KMS-11 (cell line): Measurements from ENCODE around the gene DNAJC1.
"Not testable (repeated sequence)": the region's sequence is repeated elsewhere in the genome, so short reads cannot be mapped to it uniquely, and the experiment has no call there.

ENCODE experiments used
- H2AFZ ChIP-seq: fragments of 200-600 bp; sonication (generic); 2 replicates; pipeline ENCODE4 v1.6.1; 2016; ENCODE audit warnings: antibody characterized with exemption, mixed run types, low read depth
- H3K27ac ChIP-seq: fragments of 200-600 bp; sonication (generic); 2 replicates; pipeline ENCODE4 v1.6.1; 2016; ENCODE audit warnings: mild to moderate bottlenecking, mixed run types
- H3K27me3 ChIP-seq: fragments of 200-600 bp; sonication (generic); 2 replicates; pipeline ENCODE4 v1.6.1; 2017; ENCODE audit warnings: mild to moderate bottlenecking, low read depth, mixed run types, moderate library complexity; ENCODE audit not compliant: insufficient read depth
- H3K36me3 ChIP-seq: fragments of 200-600 bp; sonication (generic); 2 replicates; pipeline ENCODE4 v1.6.1; 2017; ENCODE audit warnings: mild to moderate bottlenecking, mixed run types; ENCODE audit not compliant: insufficient read depth
- H3K4me1 ChIP-seq: fragments of 200-600 bp; sonication (generic); 2 replicates; pipeline ENCODE4 v1.6.1; 2016; ENCODE audit warnings: mild to moderate bottlenecking, low read depth, mixed run types; ENCODE audit not compliant: poor library complexity, severe bottlenecking
- H3K4me2 ChIP-seq: fragments of 200-600 bp; sonication (generic); 2 replicates; pipeline ENCODE4 v1.7.0; 2016; ENCODE audit warnings: mild to moderate bottlenecking, mixed run types
- H3K4me3 ChIP-seq: fragments of 200-600 bp; sonication (generic); IDR thresholded peaks from 2 replicates; pipeline ENCODE4 v1.6.1; 2017; ENCODE audit warnings: low read depth, low read length, mixed read lengths; ENCODE audit not compliant: insufficient read depth
- H3K79me2 ChIP-seq: fragments of 200-600 bp; sonication (generic); 2 replicates; pipeline ENCODE4 v1.6.1; 2016; ENCODE audit warnings: low read depth, mixed run types; ENCODE audit not compliant: insufficient read depth
- H3K9ac ChIP-seq: fragments of 200-600 bp; sonication (generic); 2 replicates; pipeline ENCODE4 v1.6.1; 2016; ENCODE audit warnings: mild to moderate bottlenecking, mixed run types
- H4K20me1 ChIP-seq: fragments of 200-600 bp; sonication (generic); 2 replicates; pipeline ENCODE4 v1.6.1; 2016; ENCODE audit warnings: mild to moderate bottlenecking, mixed run types; ENCODE audit not compliant: insufficient read depth
- CTCF ChIP-seq: fragments of 200-600 bp; sonication (generic); conservative IDR thresholded peaks from 2 replicates; pipeline ENCODE4 v1.6.1; 2017; ENCODE audit warnings: low read depth, mild to moderate bottlenecking, antibody characterized with exemption, low read length, moderate library complexity, mixed read lengths

The DNAJC1 gene

DNA sequence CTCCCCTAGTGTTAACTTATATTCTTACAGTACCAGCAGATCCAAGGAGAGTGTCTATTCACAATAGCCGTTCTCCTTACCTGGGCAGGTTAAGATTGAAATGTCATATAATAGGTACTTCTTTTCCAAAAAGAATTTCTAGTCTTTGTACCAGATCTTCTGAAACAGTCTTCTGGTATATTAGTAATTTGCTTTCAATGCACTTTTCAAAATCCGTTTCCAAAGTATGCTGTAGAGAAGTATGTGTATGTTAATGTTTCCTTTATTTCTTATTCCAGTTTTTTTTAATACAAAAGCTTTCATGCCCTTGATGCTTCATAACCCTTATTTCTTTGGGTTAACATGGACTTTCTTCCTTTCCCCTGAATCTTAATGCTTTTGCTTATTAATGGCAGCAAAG, 281.3 kb downstream of the DNAJC1 start:
- peaks cover 64% of the 10 kb centered on the region for H3K4me1 ChIP-seq
- H3K9ac ChIP-seq = no peak overlapping the region
- no peak overlapping the region for H3K4me2 ChIP-seq
- H3K4me3 ChIP-seq = no peak overlapping the region
- TF ChIP-seq CTCF = no peak
- no peak overlapping the region for H2AFZ ChIP-seq
- H3K36me3 ChIP-seq = no peaks in the 10 kb centered on the region
- no peak overlapping the region for H3K27ac ChIP-seq
- H3K27me3 ChIP-seq = no peaks in the 10 kb centered on the region
- H4K20me1 ChIP-seq = 0 out of 2 replicates have a peak, but pooled peaks cover 9% of the 10 kb centered on the region
- no peaks in the 10 kb centered on the region; the same call in 1 of the 2 replicates for H3K79me2 ChIP-seq

- Histone ChIP-seq H3K9ac (no peak overlapping the region), H3K79me2 (no peaks in the 10 kb centered on the region; the same call in 1 of the 2 replicates), H3K27ac (no peak overlapping the region), H2AFZ (no peak overlapping the region), H3K27me3 (no peaks in the 10 kb centered on the region), H3K4me1 (peaks cover 61% of the 10 kb centered on the region), H3K36me3 (no peaks in the 10 kb centered on the region), H3K4me2 (no peak overlapping the region), H3K4me3 (no peak overlapping the region), H4K20me1 (0 out of 2 replicates have a peak, but pooled peaks cover 9% of the 10 kb centered on the region)
- TF ChIP-seq CTCF = no peak
Measured at GRCh38 chr10:21721000-21721665, 282.4 kb downstream of the DNAJC1 start.

DNA sequence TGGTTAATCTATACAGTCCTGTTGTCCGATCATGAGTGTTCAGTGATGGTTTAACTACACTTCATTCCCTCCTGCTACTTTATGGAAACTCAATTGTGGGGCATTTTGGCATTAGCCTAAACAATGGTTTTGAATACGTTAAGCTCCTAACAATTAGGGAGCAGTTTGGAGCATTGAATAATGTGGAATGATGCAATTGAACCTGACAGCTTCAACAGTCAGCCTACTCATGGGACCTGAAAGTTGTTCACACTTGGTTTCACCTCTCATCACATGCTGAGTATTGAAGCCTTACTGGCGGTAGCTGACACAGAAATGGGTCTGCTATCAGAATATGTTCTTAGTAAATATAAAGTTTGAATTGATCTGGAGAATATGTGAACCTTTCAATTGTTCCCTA, 283.4 kb downstream of the DNAJC1 start:
- peak overlapping the region; percentile 2; the same call in 1 of the 2 replicates for H3K4me2 ChIP-seq
- 0 out of 2 replicates have a peak, but pooled peaks cover 7% of the 10 kb centered on the region for H4K20me1 ChIP-seq
- no peaks in the 10 kb centered on the region for H3K36me3 ChIP-seq
- no peaks in the 10 kb centered on the region for H3K79me2 ChIP-seq
- peaks cover 51% of the 10 kb centered on the region for H3K4me1 ChIP-seq
- H3K27me3 ChIP-seq = no peaks in the 10 kb centered on the region
- no peak overlapping the region for H3K27ac ChIP-seq
- TF ChIP-seq CTCF = no peak
- no peak overlapping the region for H3K9ac ChIP-seq
- no peak overlapping the region for H3K4me3 ChIP-seq
- no peak overlapping the region for H2AFZ ChIP-seq

- H4K20me1 ChIP-seq = 0 out of 2 replicates have a peak, but pooled peaks cover 5% of the 10 kb centered on the region
- H3K4me1 ChIP-seq = peaks cover 46% of the 10 kb centered on the region
- no peaks in the 10 kb centered on the region for H3K79me2 ChIP-seq
- H3K9ac ChIP-seq = no peak overlapping the region
- no peak overlapping the region for H3K4me3 ChIP-seq
- TF ChIP-seq CTCF = no peak
- no peak overlapping the region for H2AFZ ChIP-seq
- no peaks in the 10 kb centered on the region for H3K27me3 ChIP-seq
- no peak overlapping the region for H3K27ac ChIP-seq
- no peaks in the 10 kb centered on the region for H3K36me3 ChIP-seq
- H3K4me2 ChIP-seq = peak overlapping the region; percentile 2; the same call in 1 of the 2 replicates
Measured at GRCh38 chr10:21719502-21719901, 284.0 kb downstream of the DNAJC1 start.

DNA sequence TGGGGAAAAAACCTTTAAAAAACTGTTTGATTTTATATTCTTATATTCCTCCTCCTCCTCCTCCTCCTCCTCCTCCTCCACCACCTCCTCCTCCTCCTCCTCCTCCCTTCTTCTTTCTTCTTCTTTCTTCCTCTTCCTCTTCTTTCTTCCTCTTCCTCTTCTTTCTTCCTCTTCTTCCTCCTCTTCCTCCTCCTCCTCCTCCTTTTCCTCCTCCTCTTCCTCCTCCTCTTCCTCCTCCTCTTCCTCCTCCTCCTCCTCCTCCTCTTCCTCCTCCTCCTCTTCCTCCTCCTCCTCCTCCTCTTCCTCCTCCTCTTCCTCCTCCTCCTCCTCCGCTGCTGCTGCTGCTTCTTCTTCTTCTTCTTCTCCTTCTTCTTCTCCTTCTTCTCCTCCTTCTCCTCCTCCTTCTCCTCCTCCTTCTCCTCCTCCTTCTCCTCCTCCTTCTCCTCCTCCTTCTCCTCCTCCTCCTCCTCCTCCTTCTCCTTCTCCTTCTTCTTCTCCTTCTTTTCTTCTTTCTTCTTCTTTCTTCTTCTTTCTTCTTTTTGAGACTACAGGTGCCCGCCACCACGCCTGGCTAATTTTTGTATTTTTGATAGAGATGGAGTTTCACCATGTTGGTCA, 286.0 kb downstream of the DNAJC1 start:
- not testable (repeated sequence) for H3K36me3 ChIP-seq, H3K4me3 ChIP-seq, H3K27ac ChIP-seq, H3K79me2 ChIP-seq, H3K9ac ChIP-seq, H2AFZ ChIP-seq, H4K20me1 ChIP-seq, H3K4me2 ChIP-seq, H3K27me3 ChIP-seq
- peaks cover 28% of the 10 kb centered on the region for H3K4me1 ChIP-seq
